Parietal lobe (tissue), 2 donors: Measurements from ENCODE around the gene BMP8A. TPM values are rescaled to one million over a fixed set of nuclear protein-coding genes. Genes with fewer than 3 reads are reported as not detected.
A peak's percentile ranks its signal among the peaks of the same experiment; 100 is the strongest.

ENCODE experiments used
- small RNA-seq: library from RNA; depleted of rRNA; stranded (forward); fragments of <200 nt; gene quantifications from one replicate; pipeline ENCODE3, GENCODE V24; 2014; ENCODE audit warnings: low replicate concordance
- total RNA-seq: library from RNA; depleted of rRNA; stranded (reverse); fragments of >200 nt; gene quantifications from one replicate; pipeline ENCODE4 v1.2.3, GENCODE V29; 2014

Gene BMP8A, protein sequence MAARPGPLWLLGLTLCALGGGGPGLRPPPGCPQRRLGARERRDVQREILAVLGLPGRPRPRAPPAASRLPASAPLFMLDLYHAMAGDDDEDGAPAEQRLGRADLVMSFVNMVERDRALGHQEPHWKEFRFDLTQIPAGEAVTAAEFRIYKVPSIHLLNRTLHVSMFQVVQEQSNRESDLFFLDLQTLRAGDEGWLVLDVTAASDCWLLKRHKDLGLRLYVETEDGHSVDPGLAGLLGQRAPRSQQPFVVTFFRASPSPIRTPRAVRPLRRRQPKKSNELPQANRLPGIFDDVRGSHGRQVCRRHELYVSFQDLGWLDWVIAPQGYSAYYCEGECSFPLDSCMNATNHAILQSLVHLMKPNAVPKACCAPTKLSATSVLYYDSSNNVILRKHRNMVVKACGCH
- not detected for total RNA-seq

DNA sequence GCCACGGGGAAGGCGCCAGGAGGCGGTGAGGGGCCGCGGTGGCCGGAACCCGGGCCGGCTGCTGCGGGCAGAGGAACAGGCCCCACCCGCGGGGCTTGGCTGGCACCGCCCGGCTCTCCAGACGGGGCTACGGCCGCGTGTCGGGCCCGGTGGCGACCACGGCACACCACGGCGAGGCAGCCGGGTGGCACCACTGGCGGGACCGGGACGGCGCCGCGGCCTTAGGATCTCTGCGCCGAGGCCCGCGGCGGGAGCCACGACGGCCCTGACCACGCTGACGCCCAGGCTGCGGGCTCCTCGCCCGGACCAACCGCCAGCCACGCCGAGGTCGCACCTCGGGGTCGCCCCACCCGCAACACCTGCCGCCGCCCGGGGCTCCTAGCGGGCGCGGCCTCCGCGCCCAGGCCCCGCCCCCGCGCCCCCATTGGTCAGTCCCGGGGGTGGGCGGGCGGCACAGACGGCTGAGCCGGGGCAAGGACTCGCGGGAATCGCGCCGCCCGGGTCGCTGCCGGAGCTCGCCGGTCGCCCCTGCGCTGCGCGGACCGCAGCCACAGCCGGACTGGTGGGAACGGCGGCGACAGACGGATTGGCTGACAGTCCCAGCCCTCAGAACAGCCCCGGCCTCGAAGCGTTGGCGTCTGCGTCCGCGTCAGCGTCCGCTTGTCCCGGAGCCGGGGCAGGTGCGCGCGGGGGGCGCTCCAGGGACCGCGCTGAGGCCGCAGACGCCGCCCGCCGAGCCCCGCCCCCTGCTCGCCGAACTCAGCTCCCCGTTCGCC lies at the start of gene BMP8A:
Gene BMP8A, plus strand, starts transcription at position 491 of the 776 bp plus-strand sequence. CDS start 356 bp downstream, outside the sequence.

Small RNA genes lying within 50 kb of the gene (small RNA-seq; reads per million reads assigned to genes)
- gene SNORA55 = 6.7 reads per million, percentile 88 among the genes with 10 or more reads in this experiment

Other genes starting within 250 kb of the BMP8A start
- 160 TPM for gene PABPC4, start 85.2 kb downstream of the BMP8A start, total RNA-seq
- gene HEYL, start 148.0 kb downstream of the BMP8A start, total RNA-seq = 0.63 TPM
- 2.2 TPM for gene NT5C1A, start 180.5 kb downstream of the BMP8A start, total RNA-seq
- 47.9 TPM for gene HPCAL4, start 199.8 kb downstream of the BMP8A start, total RNA-seq
- gene PPIE, start 247.2 kb downstream of the BMP8A start, total RNA-seq = 31.6 TPM